HFFc6 (cell line): ENCODE measurements around the gene ZNF768. TPM values are rescaled to one million over a fixed set of nuclear protein-coding genes. Genes with fewer than 3 reads are reported as not detected.
"Not testable (repeated sequence)": the region's sequence is repeated elsewhere in the genome, so short reads cannot be mapped to it uniquely, and the experiment has no call there.

ENCODE experiments used
- DNase-seq: peaks from one replicate; pipeline ENCODE4 v3.0.0-alpha.2; 2018
- H3K27ac Mint-ChIP-seq: 2 replicates; pipeline ENCODE4 v1.8.0; 2020; ENCODE audit warnings: mild to moderate bottlenecking, mixed read lengths
- H3K27me3 Mint-ChIP-seq: 2 replicates; pipeline ENCODE4 v1.8.0; 2021; ENCODE audit warnings: mild to moderate bottlenecking, moderate library complexity, mixed read lengths; ENCODE audit not compliant: insufficient read depth
- H3K36me3 Mint-ChIP-seq: 2 replicates; pipeline ENCODE4 v1.8.0; 2021; ENCODE audit warnings: low read depth, mixed read lengths
- H3K4me1 Mint-ChIP-seq: 2 replicates; pipeline ENCODE4 v1.8.0; 2020; ENCODE audit warnings: low read depth, mixed read lengths
- H3K4me3 Mint-ChIP-seq: 2 replicates; pipeline ENCODE4 v1.8.0; 2020; ENCODE audit warnings: mild to moderate bottlenecking, moderate library complexity, mixed read lengths
- H3K9me3 Mint-ChIP-seq: 2 replicates; pipeline ENCODE4 v1.8.0; 2020; ENCODE audit warnings: mild to moderate bottlenecking, mixed read lengths
- total RNA-seq, 6 experiments: library from RNA; stranded (reverse); fragmentation: NEBNext Ultra II Directional; extraction: Animal tissue kit (Norgen Biotek cat#: 25700); gene quantifications; 2 replicates in 1 of 6; 3 replicates in 5 of 6; pipeline ENCODE4 v1.2.3, GENCODE V29; 2021
- TF ChIP-seq, protein P1 (sequence below): fragments of 200-600 bp; sonication (generic); IDR thresholded peaks from 2 replicates; pipeline ENCODE4 v1.5.0; 2021; ENCODE audit warnings: antibody characterized with exemption, mild to moderate bottlenecking

Gene ZNF768
- total RNA-seq, 6 experiments from 2014 or later, result 19.8 to 22.8 (median 20.8) TPM

DNA sequence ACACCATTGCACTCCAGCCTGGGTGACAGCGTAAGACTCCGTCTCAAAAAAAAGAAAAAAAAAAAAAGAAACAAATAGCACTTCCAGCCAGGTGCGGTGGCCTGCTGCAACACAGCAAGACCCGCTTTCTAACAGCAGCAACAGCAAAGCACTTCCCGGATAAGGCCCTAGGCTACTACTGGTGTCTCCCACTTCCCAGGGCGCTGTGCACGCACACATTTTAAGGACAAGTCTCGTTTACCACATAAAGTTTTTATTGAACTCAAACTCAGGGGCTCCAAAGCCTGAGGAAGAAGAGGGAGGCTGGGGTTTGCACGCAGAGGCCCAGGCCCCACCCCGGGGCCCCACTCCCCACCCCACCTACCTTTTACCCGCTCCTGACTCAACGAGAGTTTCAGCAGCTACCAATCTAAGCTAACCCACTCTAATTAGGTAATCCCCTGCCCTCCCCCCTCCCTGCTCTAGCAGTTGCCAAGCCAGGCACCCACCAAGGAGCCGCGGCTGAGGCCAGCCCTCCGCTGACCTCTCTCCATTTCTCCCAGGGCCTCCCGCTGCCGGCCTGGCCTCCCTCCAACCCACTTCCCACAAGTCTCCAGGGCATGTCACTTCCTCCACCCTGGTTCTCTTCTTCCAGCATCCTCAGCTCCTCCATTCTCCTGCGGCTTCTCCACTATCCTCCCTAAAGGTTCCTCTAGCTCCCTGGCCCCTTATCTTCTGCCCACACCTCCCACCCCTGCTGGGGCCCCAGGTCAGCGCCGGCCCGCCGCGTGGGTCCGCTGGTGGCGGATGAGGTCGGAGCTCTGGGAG is 2.4 kb downstream of the ZNF768 start:
- DNase-seq, result no peak
- peaks cover 16% of the 10 kb centered on the region for H3K4me1 Mint-ChIP-seq

DNA sequence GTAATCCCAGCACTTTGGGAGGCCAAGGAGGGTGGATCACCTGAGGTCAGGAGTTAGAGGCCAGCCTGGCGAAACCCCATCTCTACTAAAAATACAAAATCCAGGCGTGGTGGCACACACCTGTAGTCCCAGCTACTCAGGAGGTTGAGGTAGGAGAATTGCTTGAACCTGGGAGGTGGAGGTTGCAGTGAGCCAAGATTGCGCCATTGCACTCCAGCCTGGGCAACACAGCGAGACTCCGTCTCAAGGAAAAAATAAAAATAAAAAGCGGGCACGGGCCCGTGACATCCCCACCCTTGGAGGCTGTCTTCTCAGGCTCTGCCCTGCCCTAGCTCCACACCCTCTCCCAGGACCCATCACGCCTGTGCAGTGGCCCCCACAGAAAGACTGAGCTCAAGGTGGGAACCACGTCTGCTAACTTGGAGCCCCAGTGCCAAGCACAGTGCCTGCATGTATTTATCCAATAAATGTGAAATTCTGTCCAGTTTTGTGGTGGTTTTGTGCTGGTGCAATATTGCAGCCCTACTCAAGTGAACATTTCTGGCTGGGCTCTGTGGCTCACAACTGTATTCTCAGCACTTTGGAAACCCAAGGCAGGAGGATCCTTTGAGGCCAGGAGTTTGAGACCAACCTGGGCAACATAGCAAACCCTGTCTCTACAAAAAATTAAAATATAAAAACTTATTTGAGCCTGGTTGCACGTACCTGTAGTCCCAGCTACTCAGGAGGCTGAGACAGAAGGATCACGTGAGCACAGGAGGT is 3.5 kb downstream of the ZNF768 start:
- H3K27ac Mint-ChIP-seq, H3K4me3 Mint-ChIP-seq, H3K9me3 Mint-ChIP-seq, H3K27me3 Mint-ChIP-seq, DNase-seq, H3K36me3 Mint-ChIP-seq: not testable (repeated sequence)
- H3K4me1 Mint-ChIP-seq, result peaks cover 13% of the 10 kb centered on the region

More for the DNA sequence above, 2.4 kb downstream of the ZNF768 start:
- H3K4me3 Mint-ChIP-seq, result no peak overlapping the region
- TF ChIP-seq, protein P1, sequence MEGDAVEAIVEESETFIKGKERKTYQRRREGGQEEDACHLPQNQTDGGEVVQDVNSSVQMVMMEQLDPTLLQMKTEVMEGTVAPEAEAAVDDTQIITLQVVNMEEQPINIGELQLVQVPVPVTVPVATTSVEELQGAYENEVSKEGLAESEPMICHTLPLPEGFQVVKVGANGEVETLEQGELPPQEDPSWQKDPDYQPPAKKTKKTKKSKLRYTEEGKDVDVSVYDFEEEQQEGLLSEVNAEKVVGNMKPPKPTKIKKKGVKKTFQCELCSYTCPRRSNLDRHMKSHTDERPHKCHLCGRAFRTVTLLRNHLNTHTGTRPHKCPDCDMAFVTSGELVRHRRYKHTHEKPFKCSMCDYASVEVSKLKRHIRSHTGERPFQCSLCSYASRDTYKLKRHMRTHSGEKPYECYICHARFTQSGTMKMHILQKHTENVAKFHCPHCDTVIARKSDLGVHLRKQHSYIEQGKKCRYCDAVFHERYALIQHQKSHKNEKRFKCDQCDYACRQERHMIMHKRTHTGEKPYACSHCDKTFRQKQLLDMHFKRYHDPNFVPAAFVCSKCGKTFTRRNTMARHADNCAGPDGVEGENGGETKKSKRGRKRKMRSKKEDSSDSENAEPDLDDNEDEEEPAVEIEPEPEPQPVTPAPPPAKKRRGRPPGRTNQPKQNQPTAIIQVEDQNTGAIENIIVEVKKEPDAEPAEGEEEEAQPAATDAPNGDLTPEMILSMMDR, result no peak
- H3K27me3 Mint-ChIP-seq, result peaks cover 6% of the 10 kb centered on the region
- 0 out of 2 replicates have a peak, but pooled peaks cover 6% of the 10 kb centered on the region for H3K36me3 Mint-ChIP-seq
- H3K9me3 Mint-ChIP-seq, result no peaks in the 10 kb centered on the region
- H3K27ac Mint-ChIP-seq, result no peak overlapping the region

DNA sequence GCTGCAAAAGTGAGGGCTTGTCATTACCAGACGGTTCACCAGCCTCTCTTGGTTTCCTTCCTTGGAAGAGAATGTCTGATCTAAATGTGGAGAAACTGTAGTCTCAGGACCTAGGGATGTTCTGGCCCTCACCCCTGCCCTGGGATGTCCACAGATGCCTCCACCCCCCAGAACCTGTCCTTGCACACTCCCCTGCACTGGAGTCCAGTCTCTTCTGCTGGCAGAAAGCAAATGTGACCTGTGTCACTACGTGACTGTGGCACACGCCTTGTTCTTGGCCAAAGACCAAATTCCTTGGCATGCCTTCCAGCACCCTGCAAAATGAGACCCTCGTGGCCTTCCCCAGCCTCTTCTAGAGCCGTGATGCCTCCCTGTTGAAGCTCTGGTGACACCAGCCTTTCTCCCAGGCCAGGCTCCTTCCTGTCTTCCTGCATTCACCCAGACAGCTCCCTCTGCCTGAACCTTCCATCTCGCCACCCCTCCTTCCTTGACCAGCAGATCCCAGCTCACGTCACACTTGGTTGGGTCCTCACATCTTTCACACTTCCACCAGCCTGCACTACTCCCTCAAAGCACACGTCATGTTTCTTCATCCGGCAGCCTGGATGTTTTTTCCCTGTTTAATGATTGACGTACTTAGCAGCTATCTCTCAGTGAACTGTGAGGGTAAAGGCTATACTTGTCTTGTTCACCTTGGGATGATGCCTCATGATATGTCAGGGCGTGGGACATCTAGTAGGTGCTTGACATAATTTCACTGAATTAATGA is 4.3 kb downstream of the ZNF768 start:
- Mint-ChIP-seq H3K9me3 (no peaks in the 10 kb centered on the region), H3K36me3 (0 out of 2 replicates have a peak, but pooled peaks cover 6% of the 10 kb centered on the region), H3K4me1 (peaks cover 6% of the 10 kb centered on the region), H3K27me3 (peaks cover 15% of the 10 kb centered on the region), H3K4me3 (no peak overlapping the region), H3K27ac (no peak overlapping the region)
- DNase-seq, result no peak
- TF ChIP-seq, protein P1, result no peak

DNA sequence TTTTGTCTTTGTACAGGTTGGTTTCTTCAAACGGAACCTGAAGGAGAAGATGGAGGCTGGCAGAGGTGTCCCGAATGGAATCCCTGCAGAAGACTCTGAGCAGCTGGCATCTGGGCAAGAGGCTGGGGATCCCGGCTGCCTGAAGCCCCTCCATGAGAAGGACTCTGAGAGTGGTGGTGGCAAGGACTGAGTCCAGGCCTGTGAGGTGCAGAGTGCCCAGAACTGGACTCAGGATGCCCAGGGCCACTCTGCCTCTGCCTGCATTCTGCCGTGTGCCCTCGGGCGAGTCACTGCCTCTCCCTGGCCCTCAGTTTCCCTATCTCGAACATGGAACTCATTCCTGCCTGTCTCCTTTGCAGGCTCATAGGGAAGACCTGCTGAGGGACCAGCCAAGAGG is 4.9 kb downstream of the ZNF768 start:
- H3K4me1 Mint-ChIP-seq, result peaks cover 6% of the 10 kb centered on the region
- no peak for DNase-seq
- TF ChIP-seq, protein P1, result no peak

DNA sequence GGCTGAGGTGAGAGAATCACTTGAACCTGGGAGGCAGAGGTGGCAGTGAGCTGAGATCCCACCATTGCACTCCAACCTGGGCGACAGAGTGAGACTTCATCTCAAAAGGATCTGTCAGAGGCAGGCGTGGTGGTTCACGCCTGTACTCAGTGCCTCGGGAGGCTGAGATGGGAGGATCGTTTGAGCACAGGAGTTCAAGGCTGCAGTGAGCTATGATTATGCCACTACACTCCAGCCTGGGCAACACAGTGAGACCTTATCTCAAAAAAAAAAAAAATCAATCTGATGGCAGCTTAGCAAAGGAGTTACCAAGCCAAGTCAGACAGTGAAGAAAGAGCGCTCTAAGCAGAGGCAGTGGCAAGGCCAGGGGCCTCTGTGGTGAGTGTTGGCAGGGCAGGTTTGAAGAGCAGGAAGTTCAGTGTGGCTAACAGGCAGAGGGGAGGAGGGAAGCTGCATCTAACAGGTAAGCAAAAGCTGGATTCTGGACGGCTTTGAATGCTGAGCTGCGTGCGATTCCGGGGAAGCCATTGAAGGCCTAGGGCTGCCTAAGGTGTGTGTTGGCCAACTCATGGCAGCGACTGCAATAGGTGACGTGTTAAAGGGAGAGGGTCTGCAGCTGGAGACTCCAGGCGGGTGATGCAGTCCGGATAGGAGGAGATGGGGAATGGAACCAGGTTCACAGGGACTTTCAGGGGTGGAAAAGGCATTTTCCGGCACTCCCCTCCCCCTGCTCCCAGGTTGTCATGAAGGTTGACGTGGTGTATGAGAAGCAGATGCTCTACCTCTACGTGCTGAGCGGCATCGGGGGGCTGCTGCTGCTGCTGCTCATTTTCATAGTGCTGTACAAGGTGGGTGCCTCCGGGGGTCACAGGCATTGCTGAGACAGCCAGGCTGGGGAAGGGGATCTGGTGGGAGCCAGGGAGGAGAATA is 7.0 kb downstream of the ZNF768 start:
- no peaks in the 10 kb centered on the region for H3K9me3 Mint-ChIP-seq
- H3K4me1 Mint-ChIP-seq, result no peaks in the 10 kb centered on the region
- peaks cover 17% of the 10 kb centered on the region for H3K27me3 Mint-ChIP-seq
- no peaks in the 10 kb centered on the region for H3K36me3 Mint-ChIP-seq
- DNase-seq, result no peak
- no peak overlapping the region for H3K27ac Mint-ChIP-seq
- TF ChIP-seq, protein P1, result no peak
- no peak overlapping the region for H3K4me3 Mint-ChIP-seq

More for the DNA sequence above, 4.9 kb downstream of the ZNF768 start:
- 0 out of 2 replicates have a peak, but pooled peaks cover 6% of the 10 kb centered on the region for H3K36me3 Mint-ChIP-seq
- peaks cover 17% of the 10 kb centered on the region for H3K27me3 Mint-ChIP-seq
- no peak overlapping the region for H3K4me3 Mint-ChIP-seq
- no peaks in the 10 kb centered on the region for H3K9me3 Mint-ChIP-seq
- no peak overlapping the region for H3K27ac Mint-ChIP-seq
